ENCODE measurements around the gene SEC22C.

GRCh38 chr3:42519568-42519962 lies 62.2 kb downstream of the SEC22C start:
- TF ChIP-seq CTCF (conservative IDR thresholded peaks at IDR 0.05 in 1 of 2, IDR thresholded peaks at IDR 0.05 in 1 of 2; ENCODE audit: low read depth in 1 of 2, low read length in 2 of 2), result no peak
- TF ChIP-seq EZH2 (IDR thresholded peaks at IDR 0.05; ENCODE audit: low read length, missing control alignments), result no peak
